ENCODE results near the gene OPN5. TPM values are rescaled to one million over a fixed set of nuclear protein-coding genes. Genes with fewer than 3 reads are reported as not detected.
"Not testable (repeated sequence)": the region's sequence is repeated elsewhere in the genome, so short reads cannot be mapped to it uniquely, and the experiment has no call there.

OPN5 gene, protein sequence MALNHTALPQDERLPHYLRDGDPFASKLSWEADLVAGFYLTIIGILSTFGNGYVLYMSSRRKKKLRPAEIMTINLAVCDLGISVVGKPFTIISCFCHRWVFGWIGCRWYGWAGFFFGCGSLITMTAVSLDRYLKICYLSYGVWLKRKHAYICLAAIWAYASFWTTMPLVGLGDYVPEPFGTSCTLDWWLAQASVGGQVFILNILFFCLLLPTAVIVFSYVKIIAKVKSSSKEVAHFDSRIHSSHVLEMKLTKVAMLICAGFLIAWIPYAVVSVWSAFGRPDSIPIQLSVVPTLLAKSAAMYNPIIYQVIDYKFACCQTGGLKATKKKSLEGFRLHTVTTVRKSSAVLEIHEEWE
- total RNA-seq = 0.05 TPM
- not detected for polyA plus RNA-seq

- no peak for DNase-seq (ENCODE audit: extremely low spot score)
- H3K27ac ChIP-seq (ENCODE audit: low read depth) = no peak within 1 kb of the TSS
- H3K4me1 ChIP-seq (ENCODE audit: insufficient read depth) = peaks cover 1% of the 10 kb centered on the region
- no peak within 1 kb of the TSS for H3K4me3 ChIP-seq (ENCODE audit: low read depth, low read length)
- no peaks in the 10 kb centered on the region for H3K36me3 ChIP-seq (ENCODE audit: insufficient read depth)
- WGBS = 82% methylated on average over 8 of the region's 8 CpGs
Measured at GRCh38 chr6:47781732-47782131, at the start of gene OPN5. TSS of gene OPN5 (plus strand) at chr6:47782032. CDS start at chr6:47782067, 35 bp downstream.

- Histone ChIP-seq H3K36me3 (ENCODE audit: insufficient read depth) (no peaks in the 10 kb centered on the region), H3K27ac (ENCODE audit: low read depth) (no peak overlapping the region), H3K4me1 (ENCODE audit: insufficient read depth) (no peaks in the 10 kb centered on the region), H3K4me3 (ENCODE audit: low read depth, low read length) (no peak overlapping the region)
- DNase-seq (ENCODE audit: extremely low spot score) = no peak
- 24% methylated on average over 2 of the region's 2 CpGs for WGBS
Measured at GRCh38 chr6:47733879-47734558, 47.8 kb upstream of the OPN5 start.

- H3K4me1 ChIP-seq (ENCODE audit: insufficient read depth) = no peaks in the 10 kb centered on the region
- 57% methylated on average over 4 of the region's 4 CpGs for WGBS
- H3K27ac ChIP-seq (ENCODE audit: low read depth) = no peak overlapping the region
- no peaks in the 10 kb centered on the region for H3K36me3 ChIP-seq (ENCODE audit: insufficient read depth)
- H3K4me3 ChIP-seq (ENCODE audit: low read depth, low read length) = no peak overlapping the region
- DNase-seq (ENCODE audit: extremely low spot score) = no peak
Measured at GRCh38 chr6:47734831-47735481, 46.9 kb upstream of the OPN5 start.

DNA sequence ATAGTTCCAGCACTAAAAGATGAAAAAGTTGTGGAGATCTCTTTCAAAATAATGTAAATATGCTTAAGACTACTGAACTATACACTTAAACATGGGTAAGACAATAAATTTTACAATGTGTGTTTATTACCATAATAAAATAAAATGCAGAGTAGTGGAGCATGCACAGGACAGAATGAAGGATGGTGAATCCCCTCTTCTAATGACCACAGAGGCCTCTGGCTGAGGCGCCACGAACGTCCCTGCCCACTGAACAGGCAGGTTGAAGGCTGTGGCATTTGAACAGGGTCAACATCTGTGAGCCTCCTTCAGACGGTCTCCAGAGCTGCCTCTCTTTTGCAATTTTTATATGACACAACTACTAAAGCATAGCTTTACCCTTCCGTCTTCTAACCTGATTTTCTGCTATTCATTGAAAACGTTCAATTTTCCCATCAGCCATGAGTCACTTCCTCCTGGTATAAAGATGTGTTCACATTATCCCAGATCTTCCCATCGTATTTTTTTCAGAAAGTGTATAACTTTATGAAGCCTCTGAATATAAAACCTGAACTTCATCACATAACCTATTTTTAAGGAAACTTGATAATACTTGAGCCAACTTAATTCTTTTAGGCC, 45.6 kb upstream of the OPN5 start:
- no peak overlapping the region for H3K27ac ChIP-seq (ENCODE audit: low read depth)

GRCh38 chr6:47737406-47737805, 44.4 kb upstream of the OPN5 start:
- Histone ChIP-seq H3K4me1 (ENCODE audit: insufficient read depth) (no peaks in the 10 kb centered on the region), H3K36me3 (ENCODE audit: insufficient read depth) (no peaks in the 10 kb centered on the region), H3K27ac (ENCODE audit: low read depth) (no peak overlapping the region), H3K4me3 (ENCODE audit: low read depth, low read length) (no peak overlapping the region)
- WGBS = 68% methylated on average over 2 of the region's 2 CpGs
- DNase-seq (ENCODE audit: extremely low spot score) = no peak

More for the DNA sequence above, 45.6 kb upstream of the OPN5 start:
- Histone ChIP-seq H3K4me3 (ENCODE audit: low read depth, low read length) (no peak overlapping the region), H3K4me1 (ENCODE audit: insufficient read depth) (no peaks in the 10 kb centered on the region), H3K36me3 (ENCODE audit: insufficient read depth) (no peaks in the 10 kb centered on the region)
- WGBS = 62% methylated on average over 7 of the region's 7 CpGs
- no peak for DNase-seq (ENCODE audit: extremely low spot score)

GRCh38 chr6:47740714-47741113, 41.1 kb upstream of the OPN5 start:
- no peak for DNase-seq (ENCODE audit: extremely low spot score)
- no peaks in the 10 kb centered on the region for H3K4me1 ChIP-seq (ENCODE audit: insufficient read depth)
- 68% methylated on average over 1 of the region's 1 CpG for WGBS
- no peaks in the 10 kb centered on the region for H3K36me3 ChIP-seq (ENCODE audit: insufficient read depth)
- H3K4me3 ChIP-seq (ENCODE audit: low read depth, low read length) = no peak overlapping the region
- no peak overlapping the region for H3K27ac ChIP-seq (ENCODE audit: low read depth)

GRCh38 chr6:47741807-47742206, 40.0 kb upstream of the OPN5 start:
- Histone ChIP-seq H3K27ac (ENCODE audit: low read depth) (no peak overlapping the region), H3K4me1 (ENCODE audit: insufficient read depth) (no peaks in the 10 kb centered on the region), H3K4me3 (ENCODE audit: low read depth, low read length) (no peak overlapping the region), H3K36me3 (ENCODE audit: insufficient read depth) (no peaks in the 10 kb centered on the region)
- WGBS = 71% methylated on average over 2 of the region's 2 CpGs
- no peak for DNase-seq (ENCODE audit: extremely low spot score)

GRCh38 chr6:47743744-47744143, 38.1 kb upstream of the OPN5 start:
- H3K36me3 ChIP-seq (ENCODE audit: insufficient read depth) = no peaks in the 10 kb centered on the region
- no peak overlapping the region for H3K4me3 ChIP-seq (ENCODE audit: low read depth, low read length)
- DNase-seq (ENCODE audit: extremely low spot score) = no peak
- H3K27ac ChIP-seq (ENCODE audit: low read depth) = no peak overlapping the region
- no peaks in the 10 kb centered on the region for H3K4me1 ChIP-seq (ENCODE audit: insufficient read depth)

- DNase-seq (ENCODE audit: extremely low spot score); H3K4me1 ChIP-seq (ENCODE audit: insufficient read depth): not testable (repeated sequence)
- 96% methylated on average over 3 of the region's 3 CpGs for WGBS
Measured at GRCh38 chr6:47745269-47745668, 36.6 kb upstream of the OPN5 start.

GRCh38 chr6:47749757-47750156, 32.1 kb upstream of the OPN5 start:
- Histone ChIP-seq H3K36me3 (ENCODE audit: insufficient read depth) (no peaks in the 10 kb centered on the region), H3K4me3 (ENCODE audit: low read depth, low read length) (no peak overlapping the region), H3K4me1 (ENCODE audit: insufficient read depth) (no peaks in the 10 kb centered on the region), H3K27ac (ENCODE audit: low read depth) (no peak overlapping the region)
- 46% methylated on average over 1 of the region's 1 CpG for WGBS
- DNase-seq (ENCODE audit: extremely low spot score) = no peak

More at GRCh38 chr6:47745269-47745668, 36.6 kb upstream of the OPN5 start:
- not testable (repeated sequence) for H3K36me3 ChIP-seq (ENCODE audit: insufficient read depth); H3K4me3 ChIP-seq (ENCODE audit: low read depth, low read length); H3K27ac ChIP-seq (ENCODE audit: low read depth)

GRCh38 chr6:47752801-47753200, 29.0 kb upstream of the OPN5 start:
- no peaks in the 10 kb centered on the region for H3K4me1 ChIP-seq (ENCODE audit: insufficient read depth)
- no peak overlapping the region for H3K4me3 ChIP-seq (ENCODE audit: low read depth, low read length)
- no peak overlapping the region for H3K27ac ChIP-seq (ENCODE audit: low read depth)
- no peaks in the 10 kb centered on the region for H3K36me3 ChIP-seq (ENCODE audit: insufficient read depth)
- WGBS = 60% methylated on average over 1 of the region's 1 CpG
- DNase-seq (ENCODE audit: extremely low spot score) = no peak

- no peak for DNase-seq (ENCODE audit: extremely low spot score)
- no peak overlapping the region for H3K27ac ChIP-seq (ENCODE audit: low read depth)
- H3K4me3 ChIP-seq (ENCODE audit: low read depth, low read length) = no peak overlapping the region
- H3K36me3 ChIP-seq (ENCODE audit: insufficient read depth) = no peaks in the 10 kb centered on the region
- WGBS = 37% methylated on average over 1 of the region's 1 CpG
- H3K4me1 ChIP-seq (ENCODE audit: insufficient read depth) = no peaks in the 10 kb centered on the region
Measured at GRCh38 chr6:47759364-47759763, 22.5 kb upstream of the OPN5 start.

DNA sequence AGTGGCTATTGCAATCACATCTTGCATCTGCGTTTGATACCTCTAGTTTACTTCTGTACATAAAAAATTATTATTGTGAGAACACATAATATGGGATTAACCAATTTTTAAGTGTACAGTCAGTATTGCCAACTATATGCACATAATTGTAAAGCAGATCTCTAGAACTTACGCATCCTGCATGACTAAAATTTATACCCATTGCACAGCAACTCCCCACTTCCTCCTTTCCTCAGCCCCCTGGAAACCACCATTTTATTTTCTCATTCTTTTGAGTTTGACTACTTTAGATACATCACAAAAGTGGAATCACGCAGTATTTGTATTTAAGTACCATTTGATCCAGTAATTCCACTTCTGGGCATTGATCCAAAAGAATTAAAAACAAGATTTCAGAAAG, 19.3 kb upstream of the OPN5 start:
- H3K36me3 ChIP-seq (ENCODE audit: insufficient read depth) = no peaks in the 10 kb centered on the region
- no peaks in the 10 kb centered on the region for H3K4me1 ChIP-seq (ENCODE audit: insufficient read depth)
- WGBS = 90% methylated on average over 3 of the region's 3 CpGs
- DNase-seq (ENCODE audit: extremely low spot score) = no peak
- no peak overlapping the region for H3K4me3 ChIP-seq (ENCODE audit: low read depth, low read length)
- H3K27ac ChIP-seq (ENCODE audit: low read depth) = no peak overlapping the region
